ENCODE results near the gene LRIG3.

- TF ChIP-seq, protein P1, sequence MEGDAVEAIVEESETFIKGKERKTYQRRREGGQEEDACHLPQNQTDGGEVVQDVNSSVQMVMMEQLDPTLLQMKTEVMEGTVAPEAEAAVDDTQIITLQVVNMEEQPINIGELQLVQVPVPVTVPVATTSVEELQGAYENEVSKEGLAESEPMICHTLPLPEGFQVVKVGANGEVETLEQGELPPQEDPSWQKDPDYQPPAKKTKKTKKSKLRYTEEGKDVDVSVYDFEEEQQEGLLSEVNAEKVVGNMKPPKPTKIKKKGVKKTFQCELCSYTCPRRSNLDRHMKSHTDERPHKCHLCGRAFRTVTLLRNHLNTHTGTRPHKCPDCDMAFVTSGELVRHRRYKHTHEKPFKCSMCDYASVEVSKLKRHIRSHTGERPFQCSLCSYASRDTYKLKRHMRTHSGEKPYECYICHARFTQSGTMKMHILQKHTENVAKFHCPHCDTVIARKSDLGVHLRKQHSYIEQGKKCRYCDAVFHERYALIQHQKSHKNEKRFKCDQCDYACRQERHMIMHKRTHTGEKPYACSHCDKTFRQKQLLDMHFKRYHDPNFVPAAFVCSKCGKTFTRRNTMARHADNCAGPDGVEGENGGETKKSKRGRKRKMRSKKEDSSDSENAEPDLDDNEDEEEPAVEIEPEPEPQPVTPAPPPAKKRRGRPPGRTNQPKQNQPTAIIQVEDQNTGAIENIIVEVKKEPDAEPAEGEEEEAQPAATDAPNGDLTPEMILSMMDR (IDR thresholded peaks at IDR 0.05) = no peak
- no peak for TF ChIP-seq POLR2A (IDR thresholded peaks at IDR 0.05)
These were observed 2.4 kb downstream of the LRIG3 start for GRCh38 chr12:58917699-58918468.
